ENCODE measurements around the gene ZNF487. TPM values are rescaled to one million over a fixed set of nuclear protein-coding genes. Genes with fewer than 3 reads are reported as not detected.
"Not testable (repeated sequence)": the region's sequence is repeated elsewhere in the genome, so short reads cannot be mapped to it uniquely, and the experiment has no call there.

The ZNF487 gene
- total RNA-seq, 1 experiment from 2014 or later = 4.0 TPM

- intact Hi-C loops (cut with micrococcal nuclease) = no loop called here
- no peaks in the 10 kb centered on the region for H3K36me3 ChIP-seq (ENCODE audit: control insufficient read depth in 1 of 2, insufficient read depth in 2 of 2, low read length in 2 of 2)
- peaks cover 10% of the 10 kb centered on the region for H3K79me2 ChIP-seq (ENCODE audit: insufficient read depth, low read length)
- H3K4me3 ChIP-seq (replicated peaks in 1 of 2; ENCODE audit: low read depth in 1 of 2, low read length in 2 of 2) = no peak overlapping the region
- H3K27me3 ChIP-seq (ENCODE audit: insufficient read depth, low read length) = no peaks in the 10 kb centered on the region
- POLR2A ChIA-PET = interaction anchor here (1.2 kb wide), 1 partner anchor 17 kb away, joined by 4 read pairs; no protein-coding TSS in a partner anchor
- CTCF ChIA-PET = interaction anchor here (1.3 kb wide), 1 partner anchor 46 kb away, joined by 3 read pairs; no protein-coding TSS in a partner anchor
- H3K9ac ChIP-seq (ENCODE audit: low read length) = no peak overlapping the region
- no peak overlapping the region for H3K4me2 ChIP-seq (ENCODE audit: low read length)
- H3K4me1 ChIP-seq (ENCODE audit: control insufficient read depth in 1 of 2, insufficient read depth in 2 of 2, low read length in 2 of 2) = peaks cover 9 to 14% of the 10 kb centered on the region in 2 experiments
- ATAC-seq (no peak), DNase-seq (ENCODE audit: low read depth, low spot score) (no peak)
- no peak overlapping the region for H2AFZ ChIP-seq (ENCODE audit: low read depth, low read length, poor library complexity, severe bottlenecking)
- H3K27ac ChIP-seq (ENCODE audit: low read depth, low read length) = no peak overlapping the region
- no peaks in the 10 kb centered on the region for H3K9me3 ChIP-seq (ENCODE audit: control insufficient read depth in 1 of 2, insufficient read depth in 1 of 2, low read depth in 1 of 2, low read length in 2 of 2)
- H3K9me2 ChIP-seq (ENCODE audit: insufficient read depth) = no peaks in the 10 kb centered on the region
- no TSS peak for BruUV-seq (replicated peaks)
- no peaks in the 10 kb centered on the region for H4K20me1 ChIP-seq (ENCODE audit: insufficient read depth)
- TF ChIP-seq POLR2A (IDR thresholded peaks at IDR 0.05; ENCODE audit: borderline replicate concordance, extremely low read depth, insufficient read depth, insufficient read length) (no peak), ZBTB33 (IDR thresholded peaks at IDR 0.05; ENCODE audit: extremely low read depth, insufficient replicate concordance, low read length) (no peak)
- RAD21 ChIA-PET (ENCODE audit: low non-redundant PET in 1 of 2, low total read pairs in 2 of 2, uncharacterized antibody in 2 of 2, unreplicated experiment in 2 of 2) = no interaction called here
Observed at GRCh38 chr10:43453266-43453831, 16.4 kb downstream of the ZNF487 start.

GRCh38 chr10:43454025-43454424, 17.1 kb downstream of the ZNF487 start:
- DNase-seq (ENCODE audit: low read depth, low spot score); H3K9me3 ChIP-seq (ENCODE audit: control insufficient read depth in 1 of 2, insufficient read depth in 1 of 2, low read depth in 1 of 2, low read length in 2 of 2); BruUV-seq (replicated peaks); H2AFZ ChIP-seq (ENCODE audit: low read depth, low read length, poor library complexity, severe bottlenecking); POLR2A ChIA-PET; H4K20me1 ChIP-seq (ENCODE audit: insufficient read depth); intact Hi-C loops (cut with micrococcal nuclease); H3K36me3 ChIP-seq (ENCODE audit: control insufficient read depth in 1 of 2, insufficient read depth in 2 of 2, low read length in 2 of 2); ATAC-seq; H3K27me3 ChIP-seq (ENCODE audit: insufficient read depth, low read length); RAD21 ChIA-PET (ENCODE audit: low non-redundant PET in 1 of 2, low total read pairs in 2 of 2, uncharacterized antibody in 2 of 2, unreplicated experiment in 2 of 2); H3K9me2 ChIP-seq (ENCODE audit: insufficient read depth): not testable (repeated sequence)
- peak overlapping the region; percentile 69 to 78 for H3K4me3 ChIP-seq (replicated peaks in 1 of 2; ENCODE audit: low read depth in 1 of 2, low read length in 2 of 2)
- H3K9ac ChIP-seq (ENCODE audit: low read length) = peak overlapping the region; percentile 85
- CTCF ChIA-PET = interaction anchor here (1.3 kb wide), 1 partner anchor 46 kb away, joined by 3 read pairs; no protein-coding TSS in a partner anchor
- H3K4me2 ChIP-seq (ENCODE audit: low read length) = peak overlapping the region; percentile 66
- peak overlapping the region; percentile 81 for H3K27ac ChIP-seq (ENCODE audit: low read depth, low read length)
- peaks cover 10% of the 10 kb centered on the region for H3K79me2 ChIP-seq (ENCODE audit: insufficient read depth, low read length)
- peaks cover 9 to 14% of the 10 kb centered on the region in 2 experiments for H3K4me1 ChIP-seq (ENCODE audit: control insufficient read depth in 1 of 2, insufficient read depth in 2 of 2, low read length in 2 of 2)

- RAD21 ChIA-PET (ENCODE audit: low non-redundant PET in 1 of 2, low total read pairs in 2 of 2, uncharacterized antibody in 2 of 2, unreplicated experiment in 2 of 2); H3K9me3 ChIP-seq (ENCODE audit: control insufficient read depth in 1 of 2, insufficient read depth in 1 of 2, low read depth in 1 of 2, low read length in 2 of 2); H4K20me1 ChIP-seq (ENCODE audit: insufficient read depth); H3K27me3 ChIP-seq (ENCODE audit: insufficient read depth, low read length); POLR2A ChIA-PET; CTCF ChIA-PET; BruUV-seq (replicated peaks); DNase-seq (ENCODE audit: low read depth, low spot score); H2AFZ ChIP-seq (ENCODE audit: low read depth, low read length, poor library complexity, severe bottlenecking); intact Hi-C loops (cut with micrococcal nuclease); H3K9me2 ChIP-seq (ENCODE audit: insufficient read depth); H3K36me3 ChIP-seq (ENCODE audit: control insufficient read depth in 1 of 2, insufficient read depth in 2 of 2, low read length in 2 of 2); ATAC-seq: not testable (repeated sequence)
- H3K9ac ChIP-seq (ENCODE audit: low read length) = peak overlapping the region; percentile 85; the same call in 1 of the 2 replicates
- peak overlapping the region; percentile 81; the same call in 1 of the 2 replicates for H3K27ac ChIP-seq (ENCODE audit: low read depth, low read length)
- 0 out of 4 replicates have a peak overlapping the region, but pooled peaks of 1 of the 2 experiments have one; percentile 69 for H3K4me3 ChIP-seq (replicated peaks in 1 of 2; ENCODE audit: low read depth in 1 of 2, low read length in 2 of 2)
- H3K4me1 ChIP-seq (ENCODE audit: control insufficient read depth in 1 of 2, insufficient read depth in 2 of 2, low read length in 2 of 2) = peaks cover 9 to 14% of the 10 kb centered on the region in 2 experiments
- H3K4me2 ChIP-seq (ENCODE audit: low read length) = peak overlapping the region; percentile 66; the same call in 1 of the 2 replicates
- H3K79me2 ChIP-seq (ENCODE audit: insufficient read depth, low read length) = peaks cover 10% of the 10 kb centered on the region
Observed at GRCh38 chr10:43456561-43456960, 19.6 kb downstream of the ZNF487 start.

All from HCT116 (cell line).